HG03066 (cell line): ENCODE measurements around the gene GTPBP1.

Source experiments
- ATAC-seq: cut with Tn5 transposase; IDR thresholded peaks from one replicate; pipeline ENCODE4 v1.9.1; 2021; ENCODE audit warnings: low read depth; ENCODE audit not compliant: unreplicated experiment

The GTPBP1 gene

GRCh38 chr22:38700789-38701628 is 4.7 kb upstream of the GTPBP1 start, which contains the start of gene JOSD1:
Gene JOSD1 (minus strand): TSS chr22:38700943. CDS start chr22:38699987, 956 bp downstream.
- no peak for ATAC-seq

GRCh38 chr22:38704654-38705234 is 1.0 kb upstream of the GTPBP1 start:
- ATAC-seq: no peak

- no peak for ATAC-seq
These were observed 557 bp downstream of the GTPBP1 start for GRCh38 chr22:38706101-38706900.

GRCh38 chr22:38706901-38707195 is 1.1 kb downstream of the GTPBP1 start:
- no peak for ATAC-seq

- ATAC-seq: no peak
These were observed 1.6 kb downstream of the GTPBP1 start for GRCh38 chr22:38707346-38707745.

GRCh38 chr22:38707984-38708383 is 2.2 kb downstream of the GTPBP1 start:
- ATAC-seq: no peak

GRCh38 chr22:38709306-38709705 is 3.6 kb downstream of the GTPBP1 start:
- ATAC-seq: no peak

GRCh38 chr22:38710351-38710750 is 4.6 kb downstream of the GTPBP1 start:
- no peak for ATAC-seq

GRCh38 chr22:38710866-38711265 is 5.1 kb downstream of the GTPBP1 start:
- ATAC-seq: no peak

GRCh38 chr22:38712486-38713207 is 6.9 kb downstream of the GTPBP1 start:
- ATAC-seq: no peak

- no peak for ATAC-seq
These were observed 8.2 kb downstream of the GTPBP1 start for GRCh38 chr22:38713921-38714320.

- ATAC-seq: no peak
These were observed 9.5 kb downstream of the GTPBP1 start for GRCh38 chr22:38715176-38715764.

- ATAC-seq: no peak
These were observed 10.1 kb downstream of the GTPBP1 start for GRCh38 chr22:38715852-38716251.

- ATAC-seq: no peak
These were observed 10.5 kb downstream of the GTPBP1 start for GRCh38 chr22:38716271-38716670.

- ATAC-seq: no peak
These were observed 11.1 kb downstream of the GTPBP1 start for GRCh38 chr22:38716826-38717225.

- ATAC-seq: no peak
These were observed 11.5 kb downstream of the GTPBP1 start for GRCh38 chr22:38717244-38717643.

- no peak for ATAC-seq
These were observed 12.7 kb downstream of the GTPBP1 start for GRCh38 chr22:38718414-38718813.

GRCh38 chr22:38719196-38719595 is 13.5 kb downstream of the GTPBP1 start:
- ATAC-seq: no peak

- ATAC-seq: no peak
These were observed 14.6 kb downstream of the GTPBP1 start for GRCh38 chr22:38720350-38720749.

- no peak for ATAC-seq
These were observed 15.8 kb downstream of the GTPBP1 start for GRCh38 chr22:38721551-38721950.
